ENCODE results near the gene RNF144A. TPM values are rescaled to one million over a fixed set of nuclear protein-coding genes. Genes with fewer than 3 reads are reported as not detected.

Gene RNF144A
- polyA plus RNA-seq, 4 donors, result 1.4 to 5.0 (median 2.7) TPM

DNA sequence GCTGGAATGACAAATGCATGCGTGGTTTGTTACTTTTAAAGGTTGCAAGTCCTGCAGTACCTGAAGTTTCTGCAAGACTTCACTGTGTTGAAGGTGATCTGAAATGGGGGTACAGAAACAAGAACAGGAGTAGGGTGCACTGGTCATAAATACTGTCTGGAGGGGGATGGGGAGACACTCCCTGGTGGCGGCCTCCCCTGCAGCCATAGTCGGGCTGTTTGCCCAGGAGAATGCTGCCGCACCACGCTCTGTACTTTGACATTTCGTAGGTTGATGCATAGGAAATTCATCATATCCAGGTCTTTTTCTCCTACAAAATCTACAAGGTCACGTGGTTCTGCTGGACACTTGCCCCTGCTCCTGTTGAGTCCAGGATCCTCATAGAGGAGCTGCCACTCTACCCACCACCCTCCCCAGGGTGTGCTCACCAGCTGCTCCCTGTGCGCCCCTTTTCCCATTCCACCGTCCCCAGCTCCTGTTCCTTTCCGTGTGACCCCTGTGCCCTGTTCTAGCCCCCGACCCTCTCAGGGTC is 103.8 kb downstream of the RNF144A start:
- no peak overlapping the region for H3K4me3 ChIP-seq (ENCODE audit: low read depth in 1 of 3, low read length in 3 of 3)
- FAIRE-seq, result no peak
- peaks cover 0 to 27% (median 3%) of the 10 kb centered on the region in 3 donors for H3K36me3 ChIP-seq (ENCODE audit: control insufficient read depth in 3 of 3, insufficient read depth in 2 of 3, low read depth in 1 of 3, low read length in 3 of 3)
- WGBS, 3 donors, result 74 to 81% (median 79%) methylated on average over 11 of the region's 11 CpGs
- no peak overlapping the region for H3K27ac ChIP-seq (ENCODE audit: low read depth in 1 of 3, low read length in 2 of 3)
- H3K27me3 ChIP-seq (ENCODE audit: control insufficient read depth in 3 of 3, insufficient read depth in 3 of 3, low read length in 3 of 3), result no peaks in the 10 kb centered on the region
- no peaks in the 10 kb centered on the region for H3K9me3 ChIP-seq (ENCODE audit: control insufficient read depth in 2 of 2, insufficient read depth in 1 of 2, low read depth in 1 of 2, low read length in 1 of 2)
- no peak for DNase-seq
- H3K4me1 ChIP-seq (ENCODE audit: control insufficient read depth in 3 of 3, insufficient read depth in 2 of 3, low read depth in 1 of 3, low read length in 2 of 3), result peaks cover 0 to 16% (median 2%) of the 10 kb centered on the region in 3 donors

- peaks cover 0 to 27% (median 3%) of the 10 kb centered on the region in 3 donors for H3K36me3 ChIP-seq (ENCODE audit: control insufficient read depth in 3 of 3, insufficient read depth in 2 of 3, low read depth in 1 of 3, low read length in 3 of 3)
- no peak overlapping the region for H3K4me3 ChIP-seq (ENCODE audit: low read depth in 1 of 3, low read length in 3 of 3)
- DNase-seq, result peak; percentile 13 to 25
- H3K9me3 ChIP-seq (ENCODE audit: control insufficient read depth in 2 of 2, insufficient read depth in 1 of 2, low read depth in 1 of 2, low read length in 1 of 2), result no peaks in the 10 kb centered on the region
- peak overlapping the region in 1 of 3 donors; percentile 16 for H3K27ac ChIP-seq (ENCODE audit: low read depth in 1 of 3, low read length in 2 of 3)
- WGBS, 3 donors, result 37 to 67% (median 45%) methylated on average over 11 of the region's 11 CpGs
- H3K27me3 ChIP-seq (ENCODE audit: control insufficient read depth in 3 of 3, insufficient read depth in 3 of 3, low read length in 3 of 3), result no peaks in the 10 kb centered on the region
- peaks cover 0 to 19% (median 2%) of the 10 kb centered on the region in 3 donors for H3K4me1 ChIP-seq (ENCODE audit: control insufficient read depth in 3 of 3, insufficient read depth in 2 of 3, low read depth in 1 of 3, low read length in 2 of 3)
- no peak for FAIRE-seq
Observed at GRCh38 chr2:7022492-7023385, 105.5 kb downstream of the RNF144A start.

DNA sequence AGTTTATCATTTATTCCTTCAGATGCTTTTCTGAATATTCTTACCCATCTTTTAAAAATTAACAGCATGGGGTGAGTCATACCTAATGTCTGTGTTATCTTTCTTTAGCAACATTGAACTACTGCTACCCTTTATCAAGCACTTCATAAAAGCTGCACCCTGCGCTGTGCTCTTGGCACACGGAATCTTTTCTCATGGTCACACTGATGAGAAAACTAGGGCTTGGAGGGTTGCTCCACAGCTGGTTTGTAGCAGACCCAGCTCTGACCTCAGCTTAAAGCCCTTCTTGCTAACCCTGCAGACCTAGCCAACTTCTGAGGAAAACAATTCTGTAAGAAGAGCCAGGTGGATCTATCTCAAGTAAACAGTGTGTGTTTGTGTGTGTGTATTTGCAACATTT is 106.3 kb downstream of the RNF144A start:
- Histone ChIP-seq H3K27ac (ENCODE audit: low read depth in 1 of 3, low read length in 2 of 3) (no peak overlapping the region), H3K4me3 (ENCODE audit: low read depth in 1 of 3, low read length in 3 of 3) (no peak overlapping the region), H3K9me3 (ENCODE audit: control insufficient read depth in 2 of 2, insufficient read depth in 1 of 2, low read depth in 1 of 2, low read length in 1 of 2) (no peaks in the 10 kb centered on the region), H3K36me3 (ENCODE audit: control insufficient read depth in 3 of 3, insufficient read depth in 2 of 3, low read depth in 1 of 3, low read length in 3 of 3) (peaks cover 0 to 22% (median 3%) of the 10 kb centered on the region in 3 donors), H3K27me3 (ENCODE audit: control insufficient read depth in 3 of 3, insufficient read depth in 3 of 3, low read length in 3 of 3) (no peaks in the 10 kb centered on the region), H3K4me1 (ENCODE audit: control insufficient read depth in 3 of 3, insufficient read depth in 2 of 3, low read depth in 1 of 3, low read length in 2 of 3) (peaks cover 0 to 21% (median 2%) of the 10 kb centered on the region in 3 donors)
- DNase-seq (peak; percentile 63 to 80), FAIRE-seq (no peak)
- 16 to 46% (median 33%) methylated on average over 2 of the region's 2 CpGs for WGBS, 3 donors

GRCh38 chr2:7024261-7024660 is 107.0 kb downstream of the RNF144A start:
- H3K4me3 ChIP-seq (ENCODE audit: low read depth in 1 of 3, low read length in 3 of 3), result no peak overlapping the region
- H3K9me3 ChIP-seq (ENCODE audit: control insufficient read depth in 2 of 2, insufficient read depth in 1 of 2, low read depth in 1 of 2, low read length in 1 of 2), result no peaks in the 10 kb centered on the region
- no peak for FAIRE-seq
- WGBS, 3 donors, result 82 to 85% (median 85%) methylated on average over 18 of the region's 18 CpGs
- H3K27ac ChIP-seq (ENCODE audit: low read depth in 1 of 3, low read length in 2 of 3), result no peak overlapping the region
- no peak for DNase-seq
- no peaks in the 10 kb centered on the region for H3K27me3 ChIP-seq (ENCODE audit: control insufficient read depth in 3 of 3, insufficient read depth in 3 of 3, low read length in 3 of 3)
- H3K36me3 ChIP-seq (ENCODE audit: control insufficient read depth in 3 of 3, insufficient read depth in 2 of 3, low read depth in 1 of 3, low read length in 3 of 3), result peaks cover 0 to 21% (median 2%) of the 10 kb centered on the region in 3 donors
- peaks cover 0 to 27% (median 2%) of the 10 kb centered on the region in 3 donors for H3K4me1 ChIP-seq (ENCODE audit: control insufficient read depth in 3 of 3, insufficient read depth in 2 of 3, low read depth in 1 of 3, low read length in 2 of 3)

GRCh38 chr2:7025082-7025481 is 107.9 kb downstream of the RNF144A start:
- no peak for DNase-seq
- WGBS, 3 donors, result 91 to 95% (median 93%) methylated on average over 9 of the region's 9 CpGs
- no peaks in the 10 kb centered on the region for H3K27me3 ChIP-seq (ENCODE audit: control insufficient read depth in 3 of 3, insufficient read depth in 3 of 3, low read length in 3 of 3)
- peaks cover 0 to 30% (median 2%) of the 10 kb centered on the region in 3 donors for H3K4me1 ChIP-seq (ENCODE audit: control insufficient read depth in 3 of 3, insufficient read depth in 2 of 3, low read depth in 1 of 3, low read length in 2 of 3)
- no peak overlapping the region for H3K4me3 ChIP-seq (ENCODE audit: low read depth in 1 of 3, low read length in 3 of 3)
- no peak overlapping the region for H3K27ac ChIP-seq (ENCODE audit: low read depth in 1 of 3, low read length in 2 of 3)
- H3K36me3 ChIP-seq (ENCODE audit: control insufficient read depth in 3 of 3, insufficient read depth in 2 of 3, low read depth in 1 of 3, low read length in 3 of 3), result peaks cover 0 to 21% (median 0%) of the 10 kb centered on the region in 3 donors
- no peaks in the 10 kb centered on the region for H3K9me3 ChIP-seq (ENCODE audit: control insufficient read depth in 2 of 2, insufficient read depth in 1 of 2, low read depth in 1 of 2, low read length in 1 of 2)
- FAIRE-seq, result no peak

DNA sequence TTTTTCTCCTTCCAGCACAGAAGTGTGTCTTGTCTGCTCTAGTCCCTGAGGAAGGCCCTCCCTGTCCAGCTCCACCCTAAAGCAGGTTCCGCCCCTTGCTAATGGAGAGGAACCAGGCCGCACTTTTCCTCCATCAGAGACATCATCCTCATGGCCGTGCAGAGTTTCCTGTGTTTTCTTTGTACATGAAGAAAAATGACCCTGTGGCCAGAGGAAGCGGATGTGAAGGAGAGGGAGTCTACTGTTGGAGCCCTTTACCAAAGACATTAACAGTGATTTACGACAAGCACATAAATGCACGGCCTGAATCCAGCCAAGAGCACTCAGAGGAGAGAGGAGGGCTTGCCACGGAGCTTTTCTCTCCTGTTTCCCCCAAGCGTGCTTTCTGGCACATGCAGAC is 109.5 kb downstream of the RNF144A start:
- H3K9me3 ChIP-seq (ENCODE audit: control insufficient read depth in 2 of 2, insufficient read depth in 1 of 2, low read depth in 1 of 2, low read length in 1 of 2), result no peaks in the 10 kb centered on the region
- no peak for DNase-seq
- H3K27me3 ChIP-seq (ENCODE audit: control insufficient read depth in 3 of 3, insufficient read depth in 3 of 3, low read length in 3 of 3), result no peaks in the 10 kb centered on the region
- H3K36me3 ChIP-seq (ENCODE audit: control insufficient read depth in 3 of 3, insufficient read depth in 2 of 3, low read depth in 1 of 3, low read length in 3 of 3), result peaks cover 0 to 17% (median 0%) of the 10 kb centered on the region in 3 donors
- no peak overlapping the region for H3K4me3 ChIP-seq (ENCODE audit: low read depth in 1 of 3, low read length in 3 of 3)
- H3K27ac ChIP-seq (ENCODE audit: low read depth in 1 of 3, low read length in 2 of 3), result no peak overlapping the region
- FAIRE-seq, result no peak
- peaks cover 0 to 39% (median 2%) of the 10 kb centered on the region in 3 donors for H3K4me1 ChIP-seq (ENCODE audit: control insufficient read depth in 3 of 3, insufficient read depth in 2 of 3, low read depth in 1 of 3, low read length in 2 of 3)
- WGBS, 3 donors, result 70 to 88% (median 83%) methylated on average over 8 of the region's 8 CpGs

GRCh38 chr2:7027411-7027810 is 110.2 kb downstream of the RNF144A start:
- no peak for FAIRE-seq
- WGBS, 3 donors, result 38 to 80% (median 58%) methylated on average over 4 of the region's 4 CpGs

GRCh38 chr2:7027956-7028655 is 110.9 kb downstream of the RNF144A start:
- no peak overlapping the region for H3K4me3 ChIP-seq (ENCODE audit: low read depth in 1 of 3, low read length in 3 of 3)
- FAIRE-seq, result no peak
- H3K36me3 ChIP-seq (ENCODE audit: control insufficient read depth in 3 of 3, insufficient read depth in 2 of 3, low read depth in 1 of 3, low read length in 3 of 3), result peaks cover 0 to 25% (median 0%) of the 10 kb centered on the region in 3 donors
- no peak overlapping the region for H3K27ac ChIP-seq (ENCODE audit: low read depth in 1 of 3, low read length in 2 of 3)
- H3K9me3 ChIP-seq (ENCODE audit: control insufficient read depth in 2 of 2, insufficient read depth in 1 of 2, low read depth in 1 of 2, low read length in 1 of 2), result no peaks in the 10 kb centered on the region
- WGBS, 3 donors, result 86 to 93% (median 93%) methylated on average over 15 of the region's 15 CpGs
- H3K4me1 ChIP-seq (ENCODE audit: control insufficient read depth in 3 of 3, insufficient read depth in 2 of 3, low read depth in 1 of 3, low read length in 2 of 3), result peaks cover 0 to 33% (median 2%) of the 10 kb centered on the region in 3 donors
- DNase-seq, result no peak
- H3K27me3 ChIP-seq (ENCODE audit: control insufficient read depth in 3 of 3, insufficient read depth in 3 of 3, low read length in 3 of 3), result no peaks in the 10 kb centered on the region

More at GRCh38 chr2:7027411-7027810, 110.2 kb downstream of the RNF144A start:
- Histone ChIP-seq H3K9me3 (ENCODE audit: control insufficient read depth in 2 of 2, insufficient read depth in 1 of 2, low read depth in 1 of 2, low read length in 1 of 2) (no peaks in the 10 kb centered on the region), H3K36me3 (ENCODE audit: control insufficient read depth in 3 of 3, insufficient read depth in 2 of 3, low read depth in 1 of 3, low read length in 3 of 3) (peaks cover 0 to 18% (median 0%) of the 10 kb centered on the region in 3 donors), H3K27me3 (ENCODE audit: control insufficient read depth in 3 of 3, insufficient read depth in 3 of 3, low read length in 3 of 3) (no peaks in the 10 kb centered on the region), H3K4me3 (ENCODE audit: low read depth in 1 of 3, low read length in 3 of 3) (no peak overlapping the region), H3K4me1 (ENCODE audit: control insufficient read depth in 3 of 3, insufficient read depth in 2 of 3, low read depth in 1 of 3, low read length in 2 of 3) (peaks cover 0 to 40% (median 2%) of the 10 kb centered on the region in 3 donors), H3K27ac (ENCODE audit: low read depth in 1 of 3, low read length in 2 of 3) (no peak overlapping the region)
- DNase-seq, result no peak

All from small intestine (tissue), 7 donors.